ENCODE data around the gene PAAF1.

GRCh38 chr11:73972620-73973449 is 96.0 kb downstream of the PAAF1 start:
- TF ChIP-seq POLR2A (IDR thresholded peaks at IDR 0.05) (no peak), POLR2AphosphoS5 (IDR thresholded peaks at IDR 0.05) (no peak), EP300 (IDR thresholded peaks at IDR 0.05; ENCODE audit: low read depth) (no peak)
- TF ChIP-seq, protein P1, sequence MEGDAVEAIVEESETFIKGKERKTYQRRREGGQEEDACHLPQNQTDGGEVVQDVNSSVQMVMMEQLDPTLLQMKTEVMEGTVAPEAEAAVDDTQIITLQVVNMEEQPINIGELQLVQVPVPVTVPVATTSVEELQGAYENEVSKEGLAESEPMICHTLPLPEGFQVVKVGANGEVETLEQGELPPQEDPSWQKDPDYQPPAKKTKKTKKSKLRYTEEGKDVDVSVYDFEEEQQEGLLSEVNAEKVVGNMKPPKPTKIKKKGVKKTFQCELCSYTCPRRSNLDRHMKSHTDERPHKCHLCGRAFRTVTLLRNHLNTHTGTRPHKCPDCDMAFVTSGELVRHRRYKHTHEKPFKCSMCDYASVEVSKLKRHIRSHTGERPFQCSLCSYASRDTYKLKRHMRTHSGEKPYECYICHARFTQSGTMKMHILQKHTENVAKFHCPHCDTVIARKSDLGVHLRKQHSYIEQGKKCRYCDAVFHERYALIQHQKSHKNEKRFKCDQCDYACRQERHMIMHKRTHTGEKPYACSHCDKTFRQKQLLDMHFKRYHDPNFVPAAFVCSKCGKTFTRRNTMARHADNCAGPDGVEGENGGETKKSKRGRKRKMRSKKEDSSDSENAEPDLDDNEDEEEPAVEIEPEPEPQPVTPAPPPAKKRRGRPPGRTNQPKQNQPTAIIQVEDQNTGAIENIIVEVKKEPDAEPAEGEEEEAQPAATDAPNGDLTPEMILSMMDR (IDR thresholded peaks at IDR 0.05), result no peak

All from transverse colon (tissue), 4 donors.